Activated naive CD4-positive, alpha-beta T cell treated with anti-CD3 and anti-CD28 coated beads, Interleukin-2, amount 10 ng/mL, durations not matched to agents 5 hours and 36 hours (primary cell): Measurements from ENCODE around the gene TMEM98. TPM values are rescaled to one million over a fixed set of nuclear protein-coding genes. Genes with fewer than 3 reads are reported as not detected.

Experiments
- total RNA-seq, 2 experiments: library from RNA; stranded (reverse); gene quantifications; one replicate each; pipeline ENCODE4 v1.2.3, GENCODE V29; 2021

Gene TMEM98, protein sequence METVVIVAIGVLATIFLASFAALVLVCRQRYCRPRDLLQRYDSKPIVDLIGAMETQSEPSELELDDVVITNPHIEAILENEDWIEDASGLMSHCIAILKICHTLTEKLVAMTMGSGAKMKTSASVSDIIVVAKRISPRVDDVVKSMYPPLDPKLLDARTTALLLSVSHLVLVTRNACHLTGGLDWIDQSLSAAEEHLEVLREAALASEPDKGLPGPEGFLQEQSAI
- total RNA-seq, result not detected

DNA sequence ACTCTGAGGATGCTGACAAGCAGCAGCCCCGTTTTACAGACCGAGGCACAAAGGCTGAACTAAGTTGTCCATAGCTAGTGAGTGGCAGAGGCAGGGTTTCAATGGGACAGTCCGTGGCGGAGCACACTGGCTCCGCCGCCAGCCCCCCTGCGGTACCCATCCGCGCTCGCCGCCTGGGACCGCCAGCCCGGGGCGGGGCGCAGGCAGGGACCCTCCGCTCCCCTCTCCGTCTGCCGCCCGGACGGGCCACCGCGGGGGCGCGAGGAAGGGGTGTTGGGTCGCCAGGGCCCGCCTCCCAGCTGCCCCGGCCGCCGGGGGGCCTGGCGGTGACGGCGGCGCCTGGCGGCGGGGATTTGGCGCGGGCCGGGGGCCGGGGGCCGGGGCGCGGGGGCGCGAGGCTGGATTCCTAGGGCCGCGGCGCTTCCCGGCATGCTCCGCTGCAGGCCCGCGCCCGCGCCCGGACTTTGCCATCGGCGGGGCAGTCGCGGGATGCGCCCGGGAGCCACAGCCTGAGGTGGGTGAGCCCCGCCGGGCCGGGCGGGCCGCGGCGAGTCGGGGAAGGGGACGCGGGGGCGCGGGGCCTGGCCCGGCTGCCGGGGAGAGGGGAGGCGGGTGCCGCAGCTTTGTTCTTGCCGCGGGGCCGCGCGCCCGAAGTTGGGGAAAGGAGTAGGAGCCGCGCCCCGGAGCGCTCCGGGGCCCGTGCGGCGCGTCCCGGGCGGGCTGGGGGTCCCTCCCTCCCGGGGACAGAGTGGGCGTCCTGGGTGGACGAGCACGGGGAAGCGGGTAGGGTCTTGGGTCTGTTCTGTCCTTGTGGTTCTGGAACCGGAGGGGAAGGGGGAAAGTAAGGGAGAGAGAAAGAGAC, at the start of gene TMEM98:
Gene TMEM98 (plus strand): TSS at position 430 of the 862 bp plus-strand sequence. CDS start 3,376 bp downstream, outside the sequence.

Other genes starting within 250 kb of the TMEM98 start
- gene MYO1D, start 51.0 kb upstream of the TMEM98 start, total RNA-seq, result 1 to 10 TPM; 3.1 to 4.1 TPM
- not detected for gene SPACA3, start 63.7 kb downstream of the TMEM98 start, total RNA-seq